ENCODE measurements around the gene NTSR1. TPM values are rescaled to one million over a fixed set of nuclear protein-coding genes. Genes with fewer than 3 reads are reported as not detected.

Gene NTSR1
- 1 to 10 TPM in 1 of 4 donors, under 1 TPM in 1, not detected in 2; 0.34 to 1.2 TPM for polyA plus RNA-seq
- long read RNA-seq, donor 1, result 0 reads
- long read RNA-seq, donor 2, result 0 reads
- long read RNA-seq, donor 3, result 0 reads
- long read RNA-seq, donor 4, result 0 reads
- long read RNA-seq, donor 5, result 0 reads
- long read RNA-seq, donor 6, result 0 reads
- long read RNA-seq, donor 7, result 0 reads
- long read RNA-seq, donor 8, result 0 reads
- long read RNA-seq, donor 9, result 0 reads
- long read RNA-seq, donor 10, result 0 reads

- H3K36me3 ChIP-seq (ENCODE audit: control insufficient read depth in 3 of 3, insufficient read depth in 2 of 3, low read depth in 1 of 3, low read length in 3 of 3), result no peaks in the 10 kb centered on the region
- DNase-seq, result peak in 1 of 2 donors; percentile 12
- H3K27me3 ChIP-seq (ENCODE audit: control insufficient read depth in 3 of 3, insufficient read depth in 3 of 3, low read length in 3 of 3), result peaks cover 10 to 51% (median 14%) of the 10 kb centered on the region in 3 donors
- H3K4me3 ChIP-seq (ENCODE audit: low read depth in 1 of 3, low read length in 3 of 3), result no peak within 1 kb of the TSS
- peaks cover 0 to 9% (median 0%) of the 10 kb centered on the region in 3 donors for H3K4me1 ChIP-seq (ENCODE audit: control insufficient read depth in 3 of 3, insufficient read depth in 2 of 3, low read depth in 1 of 3, low read length in 2 of 3)
- no peak within 1 kb of the TSS for H3K27ac ChIP-seq (ENCODE audit: low read depth in 1 of 3, low read length in 2 of 3)
- H3K9me3 ChIP-seq (ENCODE audit: control insufficient read depth in 2 of 2, insufficient read depth in 1 of 2, low read depth in 1 of 2, low read length in 1 of 2), result no peaks in the 10 kb centered on the region
- WGBS, 3 donors, result 10 to 18% (median 16%) methylated on average over 81 to 124 of the region's 124 CpGs
- no peak for FAIRE-seq
Measured at GRCh38 chr20:62708591-62709536, at the start of gene NTSR1. NTSR1 (plus strand) TSS chr20:62708836; CDS start chr20:62709208, 372 bp downstream.

GRCh38 chr20:62659488-62660239, 49.0 kb upstream of the NTSR1 start:
- 86 to 91% (median 89%) methylated on average over 29 of the region's 29 CpGs for WGBS, 3 donors
- Histone ChIP-seq H3K9me3 (ENCODE audit: control insufficient read depth in 2 of 2, insufficient read depth in 1 of 2, low read depth in 1 of 2, low read length in 1 of 2) (no peaks in the 10 kb centered on the region), H3K4me3 (ENCODE audit: low read depth in 1 of 3, low read length in 3 of 3) (no peak overlapping the region), H3K36me3 (ENCODE audit: control insufficient read depth in 3 of 3, insufficient read depth in 2 of 3, low read depth in 1 of 3, low read length in 3 of 3) (no peaks in the 10 kb centered on the region), H3K4me1 (ENCODE audit: control insufficient read depth in 3 of 3, insufficient read depth in 2 of 3, low read depth in 1 of 3, low read length in 2 of 3) (no peaks in the 10 kb centered on the region), H3K27me3 (ENCODE audit: control insufficient read depth in 3 of 3, insufficient read depth in 3 of 3, low read length in 3 of 3) (no peaks in the 10 kb centered on the region), H3K27ac (ENCODE audit: low read depth in 1 of 3, low read length in 2 of 3) (no peak overlapping the region)
- FAIRE-seq (no peak), DNase-seq (no peak)

DNA sequence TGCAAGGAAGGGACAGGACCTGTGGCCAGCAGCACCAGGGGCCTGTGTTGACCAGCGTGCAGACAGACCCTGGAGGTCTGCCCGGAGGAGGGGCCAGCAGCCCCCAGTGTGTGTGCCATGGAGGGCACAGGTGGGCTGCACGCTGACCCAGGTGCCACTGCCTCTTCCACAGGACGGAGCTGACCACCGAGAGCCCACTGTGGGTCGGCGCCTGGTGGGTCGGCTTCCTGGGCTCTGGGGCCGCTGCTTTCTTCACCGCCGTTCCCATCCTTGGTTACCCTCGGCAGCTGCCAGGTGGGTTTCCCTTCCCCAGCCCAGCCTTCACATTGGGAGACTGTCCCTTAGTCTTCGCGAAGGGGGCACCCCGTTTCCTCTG, 48.4 kb upstream of the NTSR1 start:
- Histone ChIP-seq H3K27ac (ENCODE audit: low read depth in 1 of 3, low read length in 2 of 3) (no peak overlapping the region), H3K4me3 (ENCODE audit: low read depth in 1 of 3, low read length in 3 of 3) (no peak overlapping the region), H3K27me3 (ENCODE audit: control insufficient read depth in 3 of 3, insufficient read depth in 3 of 3, low read length in 3 of 3) (no peaks in the 10 kb centered on the region), H3K4me1 (ENCODE audit: control insufficient read depth in 3 of 3, insufficient read depth in 2 of 3, low read depth in 1 of 3, low read length in 2 of 3) (no peaks in the 10 kb centered on the region), H3K9me3 (ENCODE audit: control insufficient read depth in 2 of 2, insufficient read depth in 1 of 2, low read depth in 1 of 2, low read length in 1 of 2) (no peaks in the 10 kb centered on the region), H3K36me3 (ENCODE audit: control insufficient read depth in 3 of 3, insufficient read depth in 2 of 3, low read depth in 1 of 3, low read length in 3 of 3) (no peaks in the 10 kb centered on the region)
- FAIRE-seq (no peak), DNase-seq (no peak)
- 92 to 95% (median 94%) methylated on average over 14 to 15 of the region's 15 CpGs for WGBS, 3 donors

GRCh38 chr20:62660768-62661167, 47.9 kb upstream of the NTSR1 start:
- Histone ChIP-seq H3K36me3 (ENCODE audit: control insufficient read depth in 3 of 3, insufficient read depth in 2 of 3, low read depth in 1 of 3, low read length in 3 of 3) (no peaks in the 10 kb centered on the region), H3K27ac (ENCODE audit: low read depth in 1 of 3, low read length in 2 of 3) (no peak overlapping the region), H3K4me3 (ENCODE audit: low read depth in 1 of 3, low read length in 3 of 3) (no peak overlapping the region), H3K9me3 (ENCODE audit: control insufficient read depth in 2 of 2, insufficient read depth in 1 of 2, low read depth in 1 of 2, low read length in 1 of 2) (no peaks in the 10 kb centered on the region), H3K27me3 (ENCODE audit: control insufficient read depth in 3 of 3, insufficient read depth in 3 of 3, low read length in 3 of 3) (no peaks in the 10 kb centered on the region), H3K4me1 (ENCODE audit: control insufficient read depth in 3 of 3, insufficient read depth in 2 of 3, low read depth in 1 of 3, low read length in 2 of 3) (no peaks in the 10 kb centered on the region)
- no peak for FAIRE-seq
- WGBS, 3 donors, result 74 to 90% (median 86%) methylated on average over 18 of the region's 18 CpGs
- DNase-seq, result no peak

GRCh38 chr20:62661647-62662046, 47.0 kb upstream of the NTSR1 start:
- no peak overlapping the region for H3K4me3 ChIP-seq (ENCODE audit: low read depth in 1 of 3, low read length in 3 of 3)
- no peak overlapping the region for H3K27ac ChIP-seq (ENCODE audit: low read depth in 1 of 3, low read length in 2 of 3)
- DNase-seq, result no peak
- H3K9me3 ChIP-seq (ENCODE audit: control insufficient read depth in 2 of 2, insufficient read depth in 1 of 2, low read depth in 1 of 2, low read length in 1 of 2), result no peaks in the 10 kb centered on the region
- H3K36me3 ChIP-seq (ENCODE audit: control insufficient read depth in 3 of 3, insufficient read depth in 2 of 3, low read depth in 1 of 3, low read length in 3 of 3), result no peaks in the 10 kb centered on the region
- H3K4me1 ChIP-seq (ENCODE audit: control insufficient read depth in 3 of 3, insufficient read depth in 2 of 3, low read depth in 1 of 3, low read length in 2 of 3), result peaks cover 0 to 4% (median 0%) of the 10 kb centered on the region in 3 donors
- no peaks in the 10 kb centered on the region for H3K27me3 ChIP-seq (ENCODE audit: control insufficient read depth in 3 of 3, insufficient read depth in 3 of 3, low read length in 3 of 3)
- FAIRE-seq, result no peak
- WGBS, 3 donors, result 78 to 93% (median 86%) methylated on average over 11 of the region's 11 CpGs

GRCh38 chr20:62662422-62662821, 46.2 kb upstream of the NTSR1 start:
- no peak for DNase-seq
- WGBS, 3 donors, result 58 to 70% (median 68%) methylated on average over 6 of the region's 6 CpGs
- H3K9me3 ChIP-seq (ENCODE audit: control insufficient read depth in 2 of 2, insufficient read depth in 1 of 2, low read depth in 1 of 2, low read length in 1 of 2), result no peaks in the 10 kb centered on the region
- H3K27ac ChIP-seq (ENCODE audit: low read depth in 1 of 3, low read length in 2 of 3), result no peak overlapping the region
- no peak for FAIRE-seq
- no peak overlapping the region for H3K4me3 ChIP-seq (ENCODE audit: low read depth in 1 of 3, low read length in 3 of 3)
- H3K36me3 ChIP-seq (ENCODE audit: control insufficient read depth in 3 of 3, insufficient read depth in 2 of 3, low read depth in 1 of 3, low read length in 3 of 3), result no peaks in the 10 kb centered on the region
- peaks cover 0 to 5% (median 1%) of the 10 kb centered on the region in 3 donors for H3K4me1 ChIP-seq (ENCODE audit: control insufficient read depth in 3 of 3, insufficient read depth in 2 of 3, low read depth in 1 of 3, low read length in 2 of 3)
- no peaks in the 10 kb centered on the region for H3K27me3 ChIP-seq (ENCODE audit: control insufficient read depth in 3 of 3, insufficient read depth in 3 of 3, low read length in 3 of 3)

GRCh38 chr20:62663145-62664018, 45.3 kb upstream of the NTSR1 start:
- DNase-seq (no peak), FAIRE-seq (no peak)
- H3K27me3 ChIP-seq (ENCODE audit: control insufficient read depth in 3 of 3, insufficient read depth in 3 of 3, low read length in 3 of 3), result no peaks in the 10 kb centered on the region
- H3K9me3 ChIP-seq (ENCODE audit: control insufficient read depth in 2 of 2, insufficient read depth in 1 of 2, low read depth in 1 of 2, low read length in 1 of 2), result no peaks in the 10 kb centered on the region
- peaks cover 0 to 5% (median 5%) of the 10 kb centered on the region in 3 donors for H3K4me1 ChIP-seq (ENCODE audit: control insufficient read depth in 3 of 3, insufficient read depth in 2 of 3, low read depth in 1 of 3, low read length in 2 of 3)
- H3K27ac ChIP-seq (ENCODE audit: low read depth in 1 of 3, low read length in 2 of 3), result peak overlapping the region in 1 of 3 donors; percentile 5
- WGBS, 3 donors, result 44 to 70% (median 54%) methylated on average over 24 of the region's 24 CpGs
- H3K36me3 ChIP-seq (ENCODE audit: control insufficient read depth in 3 of 3, insufficient read depth in 2 of 3, low read depth in 1 of 3, low read length in 3 of 3), result no peaks in the 10 kb centered on the region
- no peak overlapping the region for H3K4me3 ChIP-seq (ENCODE audit: low read depth in 1 of 3, low read length in 3 of 3)
